ENCODE data around the gene BMX. TPM values are rescaled to one million over a fixed set of nuclear protein-coding genes. Genes with fewer than 3 reads are reported as not detected.

BMX gene
- total RNA-seq, 1 experiment from 2014 or later: not detected

- no peaks in the 10 kb centered on the region for H3K36me3 Mint-ChIP-seq (ENCODE audit: insufficient read depth, unreplicated experiment)
- BruUV-seq (replicated peaks): no TSS peak
- intact Hi-C loops (cut with micrococcal nuclease; ENCODE audit: unreplicated experiment): loop anchor here (5.0 kb wide), 1 partner anchor 1429 kb away; no protein-coding TSS in a partner anchor
- no peak for TF ChIP-seq CTCF (IDR thresholded peaks at IDR 0.05; ENCODE audit: unreplicated experiment)
- DNase-seq: peak; percentile 3
- H3K4me1 Mint-ChIP-seq (ENCODE audit: low read depth, unreplicated experiment): peaks cover 1% of the 10 kb centered on the region
- CTCF ChIA-PET: interaction anchor here (1.2 kb wide), 1 partner anchor 9 kb away, joined by 7 read pairs; no protein-coding TSS in a partner anchor
- no peaks in the 10 kb centered on the region for H3K9me3 Mint-ChIP-seq (ENCODE audit: low read depth, unreplicated experiment)
- H3K27ac Mint-ChIP-seq (ENCODE audit: unreplicated experiment): no peak overlapping the region
- H3K27me3 Mint-ChIP-seq (ENCODE audit: unreplicated experiment): no peaks in the 10 kb centered on the region
- H3K4me3 Mint-ChIP-seq (ENCODE audit: low read depth, unreplicated experiment): no peak overlapping the region
Observed at GRCh38 chrX:15465896-15466651, 34.5 kb upstream of the BMX start.

- H3K4me1 Mint-ChIP-seq (ENCODE audit: low read depth, unreplicated experiment): peaks cover 17% of the 10 kb centered on the region
- H3K27ac Mint-ChIP-seq (ENCODE audit: unreplicated experiment): no peak overlapping the region
- CTCF ChIA-PET: no interaction called here
- no peak for DNase-seq
- no peaks in the 10 kb centered on the region for H3K27me3 Mint-ChIP-seq (ENCODE audit: unreplicated experiment)
- H3K9me3 Mint-ChIP-seq (ENCODE audit: low read depth, unreplicated experiment): no peaks in the 10 kb centered on the region
- no peak overlapping the region for H3K4me3 Mint-ChIP-seq (ENCODE audit: low read depth, unreplicated experiment)
- intact Hi-C loops (cut with micrococcal nuclease; ENCODE audit: unreplicated experiment): loop anchor here (2.0 to 5.0 kb wide), 2 partner anchors 119 to 1431 kb away; no protein-coding TSS in a partner anchor
- TF ChIP-seq CTCF (IDR thresholded peaks at IDR 0.05; ENCODE audit: unreplicated experiment): no peak
- no TSS peak for BruUV-seq (replicated peaks)
- H3K36me3 Mint-ChIP-seq (ENCODE audit: insufficient read depth, unreplicated experiment): peaks cover 3% of the 10 kb centered on the region
Observed at GRCh38 chrX:15468036-15468435, 32.6 kb upstream of the BMX start.

- no peak for DNase-seq
- CTCF ChIA-PET: interaction anchor here (0.7 kb wide), 1 partner anchor 131 kb away, joined by 3 read pairs; no protein-coding TSS in a partner anchor
- Mint-ChIP-seq H3K27ac (ENCODE audit: unreplicated experiment) (no peak overlapping the region), H3K4me1 (ENCODE audit: low read depth, unreplicated experiment) (peaks cover 23% of the 10 kb centered on the region), H3K9me3 (ENCODE audit: low read depth, unreplicated experiment) (no peaks in the 10 kb centered on the region), H3K4me3 (ENCODE audit: low read depth, unreplicated experiment) (no peak overlapping the region), H3K27me3 (ENCODE audit: unreplicated experiment) (no peaks in the 10 kb centered on the region), H3K36me3 (ENCODE audit: insufficient read depth, unreplicated experiment) (peaks cover 3% of the 10 kb centered on the region)
- BruUV-seq (replicated peaks): no TSS peak
- no peak for TF ChIP-seq CTCF (IDR thresholded peaks at IDR 0.05; ENCODE audit: unreplicated experiment)
- intact Hi-C loops (cut with micrococcal nuclease; ENCODE audit: unreplicated experiment): loop anchor here (2.0 to 5.0 kb wide), 3 partner anchors 95 to 1432 kb away; no protein-coding TSS in a partner anchor
Observed at GRCh38 chrX:15469613-15470012, 31.0 kb upstream of the BMX start.

- Mint-ChIP-seq H3K4me3 (ENCODE audit: low read depth, unreplicated experiment) (no peak overlapping the region), H3K27ac (ENCODE audit: unreplicated experiment) (peak overlapping the region; percentile 30), H3K9me3 (ENCODE audit: low read depth, unreplicated experiment) (no peaks in the 10 kb centered on the region), H3K27me3 (ENCODE audit: unreplicated experiment) (no peaks in the 10 kb centered on the region), H3K4me1 (ENCODE audit: low read depth, unreplicated experiment) (peaks cover 27% of the 10 kb centered on the region), H3K36me3 (ENCODE audit: insufficient read depth, unreplicated experiment) (peaks cover 3% of the 10 kb centered on the region)
- no TSS peak for BruUV-seq (replicated peaks)
- intact Hi-C loops (cut with micrococcal nuclease; ENCODE audit: unreplicated experiment): loop anchor here (2.0 kb wide), 1 partner anchor 94 kb away; no protein-coding TSS in a partner anchor
- peak; percentile 72 for DNase-seq
- peak; percentile 62 for TF ChIP-seq CTCF (IDR thresholded peaks at IDR 0.05; ENCODE audit: unreplicated experiment)
- CTCF ChIA-PET: interaction anchor here (1.5 to 1.6 kb wide), 2 partner anchors 23 to 94 kb away, joined by 8 read pairs; partner anchors contain the start of gene PIR
Observed at GRCh38 chrX:15471028-15471427, 29.6 kb upstream of the BMX start.

Data from Calu3 (cell line).